ENCODE measurements around the gene RNF182. TPM values are rescaled to one million over a fixed set of nuclear protein-coding genes. Genes with fewer than 3 reads are reported as not detected.

RNF182 gene
- total RNA-seq, 4 donors from 2014 or later: 0.32 to 1.3 (median 0.42) TPM; not detected in 1

DNA sequence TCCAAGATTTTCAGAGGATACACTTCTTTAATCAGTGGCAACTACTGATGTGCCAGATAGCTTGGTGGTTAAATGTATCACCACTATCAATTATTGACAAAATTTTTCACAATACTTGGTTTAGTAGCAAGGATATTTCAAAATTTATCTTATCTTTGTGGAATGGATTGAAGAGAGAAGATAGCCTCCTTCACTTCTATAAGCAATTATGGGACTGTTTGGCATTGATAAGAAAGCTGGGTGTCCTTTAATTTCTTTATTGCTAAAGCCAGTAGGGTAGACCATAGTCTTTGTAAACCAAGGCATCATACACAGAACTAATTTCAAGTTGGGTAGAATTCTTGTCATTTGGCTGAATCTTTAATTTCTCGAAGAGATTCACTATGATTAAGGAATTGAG is 4.9 kb upstream of the RNF182 start:
- DNase-seq (ENCODE audit: low spot score in 2 of 2): no peak
- H3K4me3 ChIP-seq (ENCODE audit: low read depth, poor library complexity, severe bottlenecking): no peak overlapping the region
- TF ChIP-seq, protein P1, sequence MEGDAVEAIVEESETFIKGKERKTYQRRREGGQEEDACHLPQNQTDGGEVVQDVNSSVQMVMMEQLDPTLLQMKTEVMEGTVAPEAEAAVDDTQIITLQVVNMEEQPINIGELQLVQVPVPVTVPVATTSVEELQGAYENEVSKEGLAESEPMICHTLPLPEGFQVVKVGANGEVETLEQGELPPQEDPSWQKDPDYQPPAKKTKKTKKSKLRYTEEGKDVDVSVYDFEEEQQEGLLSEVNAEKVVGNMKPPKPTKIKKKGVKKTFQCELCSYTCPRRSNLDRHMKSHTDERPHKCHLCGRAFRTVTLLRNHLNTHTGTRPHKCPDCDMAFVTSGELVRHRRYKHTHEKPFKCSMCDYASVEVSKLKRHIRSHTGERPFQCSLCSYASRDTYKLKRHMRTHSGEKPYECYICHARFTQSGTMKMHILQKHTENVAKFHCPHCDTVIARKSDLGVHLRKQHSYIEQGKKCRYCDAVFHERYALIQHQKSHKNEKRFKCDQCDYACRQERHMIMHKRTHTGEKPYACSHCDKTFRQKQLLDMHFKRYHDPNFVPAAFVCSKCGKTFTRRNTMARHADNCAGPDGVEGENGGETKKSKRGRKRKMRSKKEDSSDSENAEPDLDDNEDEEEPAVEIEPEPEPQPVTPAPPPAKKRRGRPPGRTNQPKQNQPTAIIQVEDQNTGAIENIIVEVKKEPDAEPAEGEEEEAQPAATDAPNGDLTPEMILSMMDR (IDR thresholded peaks at IDR 0.05): no peak
- TF ChIP-seq POLR2A (IDR thresholded peaks at IDR 0.05): no peak
- intact Hi-C loops (cut with DNase I; ENCODE audit: low total_unique reads): loop anchor here (10.0 kb wide), 1 partner anchor 135 kb away; no protein-coding TSS in a partner anchor
- WGBS, 2 donors: 91 to 100% methylated on average over 1 of the region's 1 CpG

DNA sequence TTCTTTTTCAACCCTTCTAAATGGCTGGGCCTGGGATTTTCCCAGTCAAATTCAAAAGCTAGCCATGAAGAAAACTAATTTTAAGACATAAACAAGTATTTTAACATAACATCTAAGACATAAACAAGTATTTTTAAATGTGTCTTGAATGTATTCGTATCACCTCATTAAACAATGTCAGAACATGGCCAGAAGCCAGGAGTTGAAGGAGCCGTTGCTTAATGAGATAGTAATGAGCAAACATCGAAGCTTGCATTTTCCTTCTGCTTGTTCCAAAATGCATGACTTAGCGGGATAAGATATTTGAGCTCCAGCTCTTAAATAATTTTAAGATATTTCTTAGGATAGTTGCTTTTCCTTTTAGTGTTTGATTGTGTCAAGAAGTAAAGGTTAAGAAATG is 4.2 kb upstream of the RNF182 start:
- H3K4me3 ChIP-seq (ENCODE audit: low read depth, poor library complexity, severe bottlenecking): no peak overlapping the region
- no peak for TF ChIP-seq POLR2A (IDR thresholded peaks at IDR 0.05)
- TF ChIP-seq, protein P1 (IDR thresholded peaks at IDR 0.05): no peak
- WGBS, 2 donors: 67 to 69% methylated on average over 4 of the region's 4 CpGs
- DNase-seq (ENCODE audit: low spot score in 2 of 2): no peak
- intact Hi-C loops (cut with DNase I; ENCODE audit: low total_unique reads): no loop called here

DNA sequence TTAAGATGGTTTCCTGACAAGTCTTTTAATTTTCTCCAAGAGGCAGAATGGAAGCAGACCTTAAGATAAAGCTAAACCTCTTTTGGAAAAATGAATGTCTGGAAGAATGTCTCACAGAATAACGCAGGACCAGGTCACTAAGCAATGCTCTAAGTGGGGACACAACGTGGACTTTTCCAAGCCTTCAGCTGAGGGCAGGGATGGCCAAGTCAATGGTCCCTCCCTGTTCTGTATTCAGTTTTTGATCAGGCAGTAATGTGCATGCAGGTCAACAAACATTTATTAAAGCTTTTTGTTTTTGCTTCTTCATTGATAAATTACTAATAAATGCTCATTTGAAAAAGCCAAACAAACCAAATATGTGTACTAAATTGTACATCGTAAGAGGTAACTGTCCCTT is 2.0 kb upstream of the RNF182 start:
- intact Hi-C loops (cut with DNase I; ENCODE audit: low total_unique reads): no loop called here
- H3K4me3 ChIP-seq (ENCODE audit: low read depth, poor library complexity, severe bottlenecking): no peak overlapping the region
- 77 to 83% methylated on average over 3 of the region's 3 CpGs for WGBS, 2 donors
- no peak for TF ChIP-seq POLR2A (IDR thresholded peaks at IDR 0.05)
- TF ChIP-seq, protein P1 (IDR thresholded peaks at IDR 0.05): no peak
- DNase-seq (ENCODE audit: low spot score in 2 of 2): no peak

DNA sequence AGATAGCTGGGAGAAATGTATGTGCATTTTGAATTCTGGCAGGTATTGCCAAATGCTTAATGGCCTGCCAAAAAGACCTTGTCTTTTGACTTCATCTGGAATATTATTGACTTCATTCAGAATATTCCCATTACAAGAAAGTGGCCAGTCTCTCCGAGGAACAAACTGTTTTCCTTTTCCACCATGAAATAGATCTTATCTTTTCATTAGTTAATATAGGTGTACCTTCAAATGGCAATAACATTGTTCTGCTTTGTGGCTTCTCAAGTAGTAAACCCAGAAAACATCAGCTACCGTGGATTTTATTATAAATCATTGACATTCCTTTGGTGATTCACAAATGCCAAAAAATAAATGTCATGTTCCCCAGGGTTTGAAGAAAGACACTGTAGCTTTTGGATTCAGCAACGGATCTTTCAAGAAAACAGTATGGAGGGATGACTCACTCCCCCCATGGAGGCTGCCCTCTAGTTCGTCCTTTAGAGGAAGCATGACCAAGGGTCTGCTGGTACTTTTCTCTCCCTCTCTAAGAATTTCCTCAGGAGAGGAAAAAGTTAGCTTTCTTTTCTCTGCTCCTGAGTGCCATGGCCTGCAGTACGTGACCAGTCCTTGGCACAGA is 1.1 kb upstream of the RNF182 start:
- no peak for DNase-seq (ENCODE audit: low spot score in 2 of 2)
- WGBS, 2 donors: 14 to 23% methylated on average over 5 of the region's 5 CpGs
- no peak overlapping the region for H3K4me3 ChIP-seq (ENCODE audit: low read depth, poor library complexity, severe bottlenecking)
- no peak for TF ChIP-seq POLR2A (IDR thresholded peaks at IDR 0.05)
- TF ChIP-seq, protein P1 (IDR thresholded peaks at IDR 0.05): no peak
- intact Hi-C loops (cut with DNase I; ENCODE audit: low total_unique reads): no loop called here

DNA sequence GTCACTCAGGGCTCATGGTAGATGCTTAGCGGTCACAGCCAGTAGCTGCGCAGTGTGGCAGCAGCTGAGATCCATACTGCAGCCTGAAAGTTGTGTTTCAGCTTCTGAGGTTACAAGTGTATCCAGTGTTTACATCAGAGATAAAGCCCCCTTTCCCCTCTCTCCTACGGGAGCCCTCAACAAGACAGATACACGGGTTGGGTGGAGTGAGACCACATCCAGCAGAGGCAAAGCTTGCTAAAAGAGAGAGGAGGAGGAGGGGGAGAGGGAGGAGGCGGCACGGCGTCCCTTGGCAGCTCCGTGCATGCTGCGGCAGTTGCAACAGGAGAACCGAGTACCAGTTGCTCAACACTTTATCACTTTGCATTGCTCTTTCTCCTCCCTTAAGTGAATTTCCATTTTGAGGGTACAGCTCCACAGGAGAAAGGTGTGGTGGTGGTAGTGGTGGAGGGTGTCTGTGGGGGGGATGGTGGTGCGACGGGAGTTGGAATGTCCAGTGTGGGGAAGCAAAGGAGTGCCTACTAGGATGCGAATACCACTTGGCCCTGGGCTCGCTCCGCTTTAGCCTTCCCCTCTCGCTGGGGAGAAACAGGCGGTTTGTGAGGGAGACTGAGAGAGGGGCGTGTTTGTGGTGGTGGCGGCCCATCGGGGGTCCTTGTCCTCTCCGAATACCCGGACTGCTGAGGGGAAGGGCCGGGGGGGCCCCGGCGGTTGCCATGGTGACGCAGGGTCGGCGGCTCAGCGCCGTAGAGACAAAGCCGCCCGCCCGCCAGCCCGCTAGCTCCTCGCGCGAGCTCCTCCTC is 405 bp upstream of the RNF182 start:
- TF ChIP-seq POLR2A (IDR thresholded peaks at IDR 0.05): no peak
- TF ChIP-seq, protein P1 (IDR thresholded peaks at IDR 0.05): no peak
- WGBS, 2 donors: 4 to 5% methylated on average over 25 to 36 of the region's 37 CpGs
- no peak overlapping the region for H3K4me3 ChIP-seq (ENCODE audit: low read depth, poor library complexity, severe bottlenecking)
- no peak for DNase-seq (ENCODE audit: low spot score in 2 of 2)
- intact Hi-C loops (cut with DNase I; ENCODE audit: low total_unique reads): no loop called here

Data from lower leg skin (tissue), 4 donors.